RWPE1 (cell line): Measurements from ENCODE around the gene ITIH5.
A peak's percentile ranks its signal among the peaks of the same experiment; 100 is the strongest.

Experiments used
- CTCF ChIA-PET: fragments of 350-600 bp; sonication (Branson Sonifier 250); formaldehyde crosslinking; extraction: SDS; loops from one replicate; lab custom pipeline; 2021; lab: Yijun Ruan, JAX
- POLR2A ChIA-PET: fragments of 400-600 bp; formaldehyde crosslinking; extraction: SDS; loops from one replicate; lab custom pipeline; 2020; ENCODE audit warnings: antibody characterized with exemption; ENCODE audit not compliant: low non-redundant PET; lab: Yijun Ruan, JAX
- DNase-seq: peaks from one replicate; pipeline ENCODE4 v3.0.0; 2012; ENCODE audit warnings: low spot score
- H3K27ac ChIP-seq: fragments of 450-650 bp; 2 replicates; pipeline ENCODE4 v1.5.1; 2017
- TF ChIP-seq, protein P1 (sequence below): fragments of 450-650 bp; conservative IDR thresholded peaks from 2 replicates; pipeline ENCODE4 v1.5.1; 2017; ENCODE audit warnings: low read depth, mild to moderate bottlenecking

The ITIH5 gene

DNA sequence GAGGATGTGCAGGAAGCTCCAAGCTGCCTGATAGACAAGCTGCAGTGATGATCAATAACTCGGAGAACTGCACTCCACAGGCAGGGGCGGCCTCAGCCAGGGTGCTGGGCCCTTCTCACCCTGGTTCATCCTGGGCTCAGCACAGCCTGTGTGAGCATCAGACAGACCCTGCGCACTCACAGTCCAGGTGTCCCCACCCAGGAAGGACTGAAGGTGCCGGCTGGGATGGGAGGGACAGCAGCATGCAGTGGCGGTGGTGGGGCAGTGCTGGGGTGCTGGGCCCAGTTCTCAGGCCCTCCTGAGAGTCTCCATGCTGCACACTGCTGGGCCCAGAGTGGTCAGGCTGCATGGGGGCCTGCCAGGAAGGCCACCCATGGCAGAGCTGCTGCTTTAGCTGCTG lies 74.1 kb downstream of the ITIH5 start:
- ChIA-PET POLR2A (no interaction called here), CTCF (interaction anchor here (1.0 kb wide), 1 partner anchor 18 kb away, joined by 3 read pairs; no protein-coding TSS in a partner anchor)
- H3K27ac ChIP-seq, result peak overlapping the region; percentile 55
- no peak for DNase-seq
- TF ChIP-seq, protein P1, sequence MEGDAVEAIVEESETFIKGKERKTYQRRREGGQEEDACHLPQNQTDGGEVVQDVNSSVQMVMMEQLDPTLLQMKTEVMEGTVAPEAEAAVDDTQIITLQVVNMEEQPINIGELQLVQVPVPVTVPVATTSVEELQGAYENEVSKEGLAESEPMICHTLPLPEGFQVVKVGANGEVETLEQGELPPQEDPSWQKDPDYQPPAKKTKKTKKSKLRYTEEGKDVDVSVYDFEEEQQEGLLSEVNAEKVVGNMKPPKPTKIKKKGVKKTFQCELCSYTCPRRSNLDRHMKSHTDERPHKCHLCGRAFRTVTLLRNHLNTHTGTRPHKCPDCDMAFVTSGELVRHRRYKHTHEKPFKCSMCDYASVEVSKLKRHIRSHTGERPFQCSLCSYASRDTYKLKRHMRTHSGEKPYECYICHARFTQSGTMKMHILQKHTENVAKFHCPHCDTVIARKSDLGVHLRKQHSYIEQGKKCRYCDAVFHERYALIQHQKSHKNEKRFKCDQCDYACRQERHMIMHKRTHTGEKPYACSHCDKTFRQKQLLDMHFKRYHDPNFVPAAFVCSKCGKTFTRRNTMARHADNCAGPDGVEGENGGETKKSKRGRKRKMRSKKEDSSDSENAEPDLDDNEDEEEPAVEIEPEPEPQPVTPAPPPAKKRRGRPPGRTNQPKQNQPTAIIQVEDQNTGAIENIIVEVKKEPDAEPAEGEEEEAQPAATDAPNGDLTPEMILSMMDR, result no peak

DNA sequence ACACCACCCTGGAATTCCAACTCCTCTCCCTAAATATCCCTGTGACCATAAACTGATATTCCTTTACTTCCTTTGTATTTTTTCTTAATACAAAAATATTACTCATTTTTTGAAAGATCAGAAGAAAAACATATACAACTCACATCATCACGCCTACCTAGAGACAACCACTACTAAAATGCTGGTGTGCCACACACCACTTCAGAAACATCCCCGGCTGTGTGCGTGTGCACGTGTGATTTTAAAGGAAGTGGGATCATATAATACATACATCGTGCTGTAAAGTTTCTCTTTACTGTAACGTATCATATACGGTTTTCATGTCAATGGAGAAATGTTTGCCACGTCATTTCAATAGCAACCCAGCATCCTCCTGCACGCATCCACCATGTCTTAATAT lies 76.5 kb downstream of the ITIH5 start:
- no peak for DNase-seq
- ChIA-PET CTCF (no interaction called here), POLR2A (no interaction called here)
- no peak overlapping the region for H3K27ac ChIP-seq
- TF ChIP-seq, protein P1, result no peak

DNA sequence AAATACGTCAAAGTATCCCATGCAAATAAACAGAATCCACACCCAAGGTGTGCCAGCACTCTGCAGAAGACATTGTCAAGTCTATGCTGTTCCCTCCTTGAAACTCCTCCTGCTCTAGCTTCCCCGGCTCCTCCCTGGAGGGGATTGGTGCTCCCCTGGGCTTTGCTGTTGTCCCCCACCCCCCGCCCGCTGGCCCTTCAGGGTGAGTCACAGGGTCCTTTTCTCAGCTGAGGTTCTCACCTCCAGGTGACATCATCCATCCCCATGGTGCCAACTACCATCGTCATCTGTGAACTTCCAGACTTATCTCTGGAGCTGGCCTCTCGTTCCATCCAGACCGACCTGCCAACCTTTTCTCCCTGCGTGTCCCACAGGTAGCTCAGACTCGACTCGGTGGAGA lies 77.0 kb downstream of the ITIH5 start:
- ChIA-PET POLR2A (no interaction called here), CTCF (no interaction called here)
- TF ChIP-seq, protein P1, result no peak
- no peak for DNase-seq
- H3K27ac ChIP-seq, result no peak overlapping the region

DNA sequence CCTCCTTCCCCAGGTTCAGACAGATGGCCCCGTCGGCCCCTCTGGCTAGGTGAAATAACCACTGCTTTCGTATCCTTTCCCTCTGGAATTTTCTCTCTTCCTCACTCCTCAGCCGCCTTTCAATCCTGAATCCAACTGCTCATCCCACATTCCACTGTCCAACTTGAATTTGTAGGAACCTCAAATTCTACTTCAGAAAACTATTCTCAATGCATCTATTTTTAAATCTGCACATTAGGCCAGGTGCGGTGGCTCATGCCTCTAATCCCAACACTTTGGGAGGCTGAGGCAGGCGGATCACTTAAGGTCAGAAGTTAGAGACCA lies 78.9 kb downstream of the ITIH5 start:
- DNase-seq, result no peak
- CTCF ChIA-PET, result interaction anchor here (0.6 kb wide), 1 partner anchor 12 kb away, joined by 3 read pairs; no protein-coding TSS in a partner anchor
- H3K27ac ChIP-seq, result no peak overlapping the region
- TF ChIP-seq, protein P1, result no peak
- POLR2A ChIA-PET, result no interaction called here

DNA sequence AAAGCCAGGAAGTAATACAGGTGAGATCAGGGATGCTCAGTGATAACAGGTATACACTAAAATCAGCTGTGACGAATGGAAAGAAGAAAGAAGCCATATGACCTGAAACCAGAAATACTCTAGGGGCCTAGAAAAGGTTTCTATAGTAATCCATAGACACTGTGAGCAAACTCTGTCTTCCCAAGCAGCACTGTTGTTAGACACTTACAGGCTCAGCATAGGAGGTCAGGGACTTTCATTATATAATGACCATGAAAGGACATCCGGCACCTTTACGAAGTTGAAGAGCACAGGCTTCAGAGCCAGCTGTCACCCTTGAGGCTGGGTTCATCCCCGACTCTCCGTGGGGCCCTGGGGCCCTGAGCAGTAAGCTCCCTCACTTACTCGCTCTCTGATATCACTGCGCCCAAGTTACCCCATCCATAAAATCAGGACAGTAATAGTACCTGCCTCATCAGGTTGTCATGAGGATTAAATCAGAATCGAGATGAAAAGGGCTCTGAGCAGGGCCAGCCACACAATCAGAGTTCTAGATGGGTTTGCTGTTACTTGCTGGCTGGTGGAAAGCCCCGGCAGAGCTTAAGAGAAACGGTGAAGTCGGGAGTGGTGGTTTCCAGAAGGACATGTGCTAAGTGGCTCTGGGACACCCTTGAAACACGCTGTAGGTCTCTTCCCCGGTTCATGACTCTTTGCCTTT lies 79.5 kb downstream of the ITIH5 start:
- TF ChIP-seq, protein P1, result no peak
- no peak overlapping the region for H3K27ac ChIP-seq
- POLR2A ChIA-PET, result no interaction called here
- DNase-seq, result no peak
- CTCF ChIA-PET, result interaction anchor here (0.6 kb wide), 1 partner anchor 11 kb away, joined by 3 read pairs; no protein-coding TSS in a partner anchor

DNA sequence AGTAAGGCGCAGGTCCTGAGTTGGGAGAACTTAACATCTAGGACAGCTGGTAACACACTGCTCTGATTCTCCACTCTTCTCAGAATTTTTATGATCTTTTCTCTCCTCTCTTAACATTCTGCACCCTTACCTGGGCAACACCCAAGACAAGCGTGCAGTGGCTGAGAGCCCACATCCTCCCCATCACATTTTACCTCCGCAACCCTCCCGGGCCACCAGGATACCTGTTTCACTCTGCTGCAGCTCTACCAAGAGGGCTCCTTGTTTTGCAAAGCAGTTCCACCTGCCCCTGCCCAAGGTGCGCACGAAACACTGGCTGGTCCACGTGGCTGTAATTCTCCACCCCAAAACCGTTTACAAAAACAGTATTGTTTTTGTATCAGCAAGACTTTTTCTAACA lies 81.5 kb downstream of the ITIH5 start:
- H3K27ac ChIP-seq, result no peak overlapping the region
- DNase-seq, result no peak
- CTCF ChIA-PET, result no interaction called here
- POLR2A ChIA-PET, result interaction anchor here (0.7 kb wide), 1 partner anchor 268 kb away, joined by 3 read pairs; no protein-coding TSS in a partner anchor
- TF ChIP-seq, protein P1, result no peak
